Brain microvascular endothelial cell (primary cell): ENCODE measurements around the gene ANTXR1.

Source experiments
- DNase-seq: peaks from one replicate; pipeline ENCODE4 v3.0.0-alpha.2; 2020
- H3K27ac ChIP-seq: fragments of 250-450 bp; sonication (Bioruptor Pico); 2 replicates; pipeline ENCODE4 v1.5.1; 2020; ENCODE audit warnings: mild to moderate bottlenecking, moderate library complexity
- H3K27me3 ChIP-seq: fragments of 250-450 bp; sonication (Bioruptor Pico); replicated peaks from 2 replicates; pipeline ENCODE4 v1.5.1; 2020; ENCODE audit warnings: mild to moderate bottlenecking
- H3K36me3 ChIP-seq: fragments of 250-450 bp; sonication (Bioruptor Pico); replicated peaks from 2 replicates; pipeline ENCODE4 v1.5.1; 2020; ENCODE audit warnings: mild to moderate bottlenecking
- H3K4me3 ChIP-seq: 2 replicates; pipeline ENCODE4 v1.5.1; 2011; ENCODE audit warnings: low read depth, mild to moderate bottlenecking, control low read depth, low read length, moderate library complexity
- in situ Hi-C: cut with HindIII; loops from 2 replicates; pipeline ENCODE4 v1.10.0; 2017; ENCODE audit warnings: low sequenced_read_pairs, low pct_ligation_motif_present
- TF ChIP-seq, protein P1 (sequence below): IDR thresholded peaks from 2 replicates; pipeline ENCODE4 v1.5.1; 2011; ENCODE audit warnings: low read depth, mild to moderate bottlenecking, moderate library complexity, low read length, control low read depth, inconsistent platforms; ENCODE audit errors: missing control alignments

Gene ANTXR1

DNA sequence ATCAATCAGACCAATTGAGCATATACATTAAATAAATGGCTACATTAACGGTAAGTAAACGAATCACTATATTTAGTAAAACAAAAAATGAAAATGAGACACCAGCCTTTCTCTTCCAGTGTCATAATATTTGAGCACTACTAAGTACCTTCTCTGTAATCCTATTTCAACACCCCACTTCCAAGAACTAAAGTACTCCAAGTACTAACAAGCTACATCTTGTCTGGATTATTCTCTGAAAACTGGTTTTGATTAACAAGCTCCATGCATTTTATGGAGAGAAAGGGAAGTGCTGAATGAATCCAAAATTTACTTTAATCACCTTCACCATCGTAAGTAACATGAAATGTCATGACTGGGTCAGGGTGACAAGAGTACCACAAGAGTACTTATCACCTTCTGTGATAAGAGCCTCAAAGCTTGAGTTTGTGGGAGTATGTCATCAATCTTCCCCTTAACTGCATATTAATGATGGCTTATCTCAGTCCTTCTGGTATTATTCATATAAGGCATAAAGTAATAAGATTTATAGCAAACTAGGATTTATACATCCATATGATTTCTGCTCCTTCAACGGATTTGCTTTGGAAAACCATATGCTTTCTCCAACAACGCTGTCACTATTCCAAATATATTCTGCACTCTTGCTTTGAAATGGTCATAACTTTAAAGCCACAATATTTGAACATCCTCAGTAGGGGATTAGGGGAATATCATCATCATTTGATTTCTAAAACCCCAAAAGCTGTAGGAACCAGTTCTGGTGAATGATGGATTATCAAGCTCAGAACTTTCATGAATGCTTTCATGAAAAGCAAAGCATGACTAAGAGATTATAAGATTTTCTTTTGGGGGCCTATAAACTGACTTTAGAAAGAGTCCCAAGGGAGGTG is 127.0 kb downstream of the ANTXR1 start:
- Histone ChIP-seq H3K4me3 (no peak overlapping the region), H3K36me3 (no peaks in the 10 kb centered on the region), H3K27ac (no peak overlapping the region), H3K27me3 (no peaks in the 10 kb centered on the region)
- DNase-seq, result no peak
- in situ Hi-C loops, result no loop called here
- TF ChIP-seq, protein P1, sequence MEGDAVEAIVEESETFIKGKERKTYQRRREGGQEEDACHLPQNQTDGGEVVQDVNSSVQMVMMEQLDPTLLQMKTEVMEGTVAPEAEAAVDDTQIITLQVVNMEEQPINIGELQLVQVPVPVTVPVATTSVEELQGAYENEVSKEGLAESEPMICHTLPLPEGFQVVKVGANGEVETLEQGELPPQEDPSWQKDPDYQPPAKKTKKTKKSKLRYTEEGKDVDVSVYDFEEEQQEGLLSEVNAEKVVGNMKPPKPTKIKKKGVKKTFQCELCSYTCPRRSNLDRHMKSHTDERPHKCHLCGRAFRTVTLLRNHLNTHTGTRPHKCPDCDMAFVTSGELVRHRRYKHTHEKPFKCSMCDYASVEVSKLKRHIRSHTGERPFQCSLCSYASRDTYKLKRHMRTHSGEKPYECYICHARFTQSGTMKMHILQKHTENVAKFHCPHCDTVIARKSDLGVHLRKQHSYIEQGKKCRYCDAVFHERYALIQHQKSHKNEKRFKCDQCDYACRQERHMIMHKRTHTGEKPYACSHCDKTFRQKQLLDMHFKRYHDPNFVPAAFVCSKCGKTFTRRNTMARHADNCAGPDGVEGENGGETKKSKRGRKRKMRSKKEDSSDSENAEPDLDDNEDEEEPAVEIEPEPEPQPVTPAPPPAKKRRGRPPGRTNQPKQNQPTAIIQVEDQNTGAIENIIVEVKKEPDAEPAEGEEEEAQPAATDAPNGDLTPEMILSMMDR, result no peak

DNA sequence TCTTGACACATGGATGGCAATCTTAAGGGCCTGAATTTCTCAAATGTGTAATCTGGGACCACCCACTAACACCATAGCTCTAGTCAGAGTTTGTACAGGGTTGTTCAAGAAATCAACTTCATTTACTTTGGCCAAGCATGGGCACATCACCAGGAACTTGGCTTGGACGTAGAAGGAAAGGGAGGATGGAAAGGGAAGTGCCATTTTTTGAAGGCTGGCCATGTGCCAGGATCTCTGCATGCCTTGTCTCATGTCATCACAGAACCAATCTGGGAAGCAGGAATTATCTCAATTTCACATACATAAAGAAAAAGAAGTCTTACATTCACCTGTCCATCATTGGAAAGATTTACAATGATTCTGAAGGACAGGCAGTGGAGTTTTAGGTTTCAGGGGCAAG is 128.1 kb downstream of the ANTXR1 start:
- DNase-seq, result no peak
- in situ Hi-C loops, result no loop called here
- TF ChIP-seq, protein P1, result no peak

DNA sequence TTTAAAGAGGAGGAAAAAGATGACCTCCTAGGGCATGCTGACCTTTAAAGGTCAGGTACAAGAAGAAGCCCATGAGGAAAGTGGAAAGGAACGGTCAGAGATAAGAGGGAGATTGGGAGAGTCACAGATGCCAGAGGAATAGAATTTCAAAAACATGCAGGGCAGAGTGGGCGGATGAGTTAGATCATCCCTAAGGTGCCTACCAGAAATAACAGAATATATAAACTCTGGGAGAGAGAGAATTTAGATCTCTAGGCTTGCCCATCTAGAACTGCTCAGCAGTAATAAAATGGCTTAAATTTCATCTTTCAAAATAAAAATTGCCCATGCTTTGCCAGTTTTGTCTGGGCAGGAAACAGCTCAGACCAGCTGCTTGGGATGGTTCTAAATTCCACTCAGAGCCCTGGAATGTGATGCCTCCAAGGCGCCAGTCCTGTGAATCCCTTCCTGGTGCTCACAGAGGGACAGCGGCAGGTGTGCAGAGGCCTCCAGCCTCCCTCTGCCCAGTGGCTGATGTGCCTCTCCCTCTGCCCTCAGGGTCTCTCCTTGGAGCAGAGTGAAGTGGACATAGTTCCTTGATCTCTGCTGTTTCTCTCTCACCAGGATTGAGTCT is 130.9 kb downstream of the ANTXR1 start:
- Histone ChIP-seq H3K36me3 (no peaks in the 10 kb centered on the region), H3K4me3 (no peak overlapping the region), H3K27ac (no peak overlapping the region), H3K27me3 (no peaks in the 10 kb centered on the region)
- DNase-seq, result no peak
- TF ChIP-seq, protein P1, result no peak
- in situ Hi-C loops, result no loop called here

More for the DNA sequence above, 128.1 kb downstream of the ANTXR1 start:
- Histone ChIP-seq H3K4me3 (no peak overlapping the region), H3K27me3 (no peaks in the 10 kb centered on the region), H3K27ac (no peak overlapping the region), H3K36me3 (no peaks in the 10 kb centered on the region)

DNA sequence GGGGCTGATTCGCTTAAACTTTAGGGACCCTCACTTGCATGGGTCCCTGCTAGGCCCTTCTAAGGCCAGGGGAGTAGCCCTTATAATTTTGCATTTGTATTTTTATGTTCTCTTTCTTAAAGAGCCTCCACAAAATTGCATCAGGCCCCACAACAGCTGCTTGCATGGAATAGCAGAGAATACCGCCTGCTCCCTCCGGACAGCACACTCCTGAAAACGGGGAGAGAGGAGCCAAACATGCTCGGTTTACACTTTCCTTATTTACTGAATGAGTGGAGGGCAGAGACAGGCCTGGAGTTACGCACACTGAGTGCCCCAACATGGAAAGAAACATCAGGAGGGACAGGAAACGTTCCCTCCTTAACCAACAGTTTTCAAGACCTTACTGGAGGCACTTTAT is 132.2 kb downstream of the ANTXR1 start:
- H3K4me3 ChIP-seq, result no peak overlapping the region
- no peak overlapping the region for H3K27ac ChIP-seq
- in situ Hi-C loops, result no loop called here
- H3K27me3 ChIP-seq, result no peaks in the 10 kb centered on the region
- TF ChIP-seq, protein P1, result no peak
- no peak for DNase-seq
- no peaks in the 10 kb centered on the region for H3K36me3 ChIP-seq

DNA sequence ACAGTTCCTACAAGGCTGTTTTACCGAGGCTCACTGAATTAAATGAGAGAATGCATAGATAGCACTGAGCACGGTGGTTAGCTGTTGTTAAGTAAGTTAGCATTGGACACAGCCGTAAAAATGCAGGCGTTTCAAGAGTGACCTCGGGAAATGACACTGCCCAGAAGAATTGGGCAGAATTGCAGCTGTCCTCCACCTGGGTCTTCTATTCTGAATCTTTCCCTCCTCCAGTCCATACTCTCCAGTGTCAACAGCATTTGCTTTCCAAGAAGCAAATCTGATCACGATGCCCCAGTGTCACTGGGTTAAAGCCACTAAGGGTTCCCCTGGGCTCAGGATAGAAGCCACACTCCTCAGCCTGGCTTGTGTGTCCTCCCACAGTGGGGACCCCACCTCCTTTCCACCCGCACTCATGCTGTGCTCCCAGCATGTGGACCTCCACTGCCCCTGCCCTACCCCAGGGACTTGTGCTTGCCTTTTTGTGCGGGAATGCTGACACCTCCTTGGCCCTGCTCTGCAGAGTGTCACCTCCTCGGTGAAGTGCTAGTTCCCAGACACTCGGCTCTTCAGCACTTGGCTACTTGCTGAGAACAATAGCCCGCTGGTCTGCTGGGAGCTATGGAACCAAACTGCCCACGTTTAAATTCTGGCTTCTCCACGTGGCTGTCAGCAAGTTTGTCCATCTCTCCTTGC is 135.0 kb downstream of the ANTXR1 start:
- Histone ChIP-seq H3K4me3 (no peak overlapping the region), H3K27me3 (no peaks in the 10 kb centered on the region), H3K36me3 (no peaks in the 10 kb centered on the region), H3K27ac (no peak overlapping the region)
- no peak for DNase-seq
- in situ Hi-C loops, result no loop called here
- TF ChIP-seq, protein P1, result no peak
